Measurements from ENCODE around the gene SLCO4C1. TPM values are rescaled to one million over a fixed set of nuclear protein-coding genes. Genes with fewer than 3 reads are reported as not detected.

Gene SLCO4C1
- polyA plus RNA-seq, 1 experiment = not detected

DNA sequence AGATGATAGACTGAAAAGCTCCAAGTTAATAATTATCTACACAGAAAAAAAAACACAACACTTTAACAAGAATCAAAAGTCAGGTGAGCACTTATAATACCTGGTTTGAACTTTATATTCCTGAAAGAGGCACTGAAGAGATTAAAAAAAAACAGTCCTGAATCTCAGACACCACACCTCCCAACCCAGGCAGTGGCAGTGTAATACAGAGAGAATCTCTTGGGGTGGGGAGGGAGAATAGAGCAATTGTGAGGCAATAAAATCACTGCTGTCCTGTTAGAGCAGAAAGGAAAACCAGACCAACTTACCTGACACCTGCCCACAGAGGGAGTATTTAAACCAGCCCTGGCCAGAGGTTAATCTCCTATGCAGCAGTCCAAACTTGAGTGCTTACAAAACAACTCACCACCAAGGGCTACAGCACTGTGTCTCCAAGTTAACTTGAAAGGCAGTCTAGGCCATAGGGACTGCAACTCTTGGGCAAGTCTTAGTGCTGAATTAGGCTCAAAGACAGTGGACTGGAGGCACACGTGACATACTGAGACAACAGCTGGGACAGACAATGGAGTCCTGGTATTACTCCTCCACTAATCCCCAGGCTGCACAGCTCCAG lies 54.2 kb downstream of the SLCO4C1 start:
- TF ChIP-seq, protein P1, sequence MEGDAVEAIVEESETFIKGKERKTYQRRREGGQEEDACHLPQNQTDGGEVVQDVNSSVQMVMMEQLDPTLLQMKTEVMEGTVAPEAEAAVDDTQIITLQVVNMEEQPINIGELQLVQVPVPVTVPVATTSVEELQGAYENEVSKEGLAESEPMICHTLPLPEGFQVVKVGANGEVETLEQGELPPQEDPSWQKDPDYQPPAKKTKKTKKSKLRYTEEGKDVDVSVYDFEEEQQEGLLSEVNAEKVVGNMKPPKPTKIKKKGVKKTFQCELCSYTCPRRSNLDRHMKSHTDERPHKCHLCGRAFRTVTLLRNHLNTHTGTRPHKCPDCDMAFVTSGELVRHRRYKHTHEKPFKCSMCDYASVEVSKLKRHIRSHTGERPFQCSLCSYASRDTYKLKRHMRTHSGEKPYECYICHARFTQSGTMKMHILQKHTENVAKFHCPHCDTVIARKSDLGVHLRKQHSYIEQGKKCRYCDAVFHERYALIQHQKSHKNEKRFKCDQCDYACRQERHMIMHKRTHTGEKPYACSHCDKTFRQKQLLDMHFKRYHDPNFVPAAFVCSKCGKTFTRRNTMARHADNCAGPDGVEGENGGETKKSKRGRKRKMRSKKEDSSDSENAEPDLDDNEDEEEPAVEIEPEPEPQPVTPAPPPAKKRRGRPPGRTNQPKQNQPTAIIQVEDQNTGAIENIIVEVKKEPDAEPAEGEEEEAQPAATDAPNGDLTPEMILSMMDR (IDR thresholded peaks at IDR 0.05; ENCODE audit: insufficient read depth, low read depth, low read length) = no peak
- Histone ChIP-seq H3K4me3 (ENCODE audit: low read depth, low read length) (no peak overlapping the region), H3K36me3 (ENCODE audit: control insufficient read depth, insufficient read depth, low read length) (no peaks in the 10 kb centered on the region), H3K27me3 (ENCODE audit: control insufficient read depth, insufficient read depth, low read length) (no peaks in the 10 kb centered on the region)
- no peak for DNase-seq (ENCODE audit: low read depth)
- CTCF ChIA-PET = no interaction called here
- POLR2A ChIA-PET = no interaction called here

DNA sequence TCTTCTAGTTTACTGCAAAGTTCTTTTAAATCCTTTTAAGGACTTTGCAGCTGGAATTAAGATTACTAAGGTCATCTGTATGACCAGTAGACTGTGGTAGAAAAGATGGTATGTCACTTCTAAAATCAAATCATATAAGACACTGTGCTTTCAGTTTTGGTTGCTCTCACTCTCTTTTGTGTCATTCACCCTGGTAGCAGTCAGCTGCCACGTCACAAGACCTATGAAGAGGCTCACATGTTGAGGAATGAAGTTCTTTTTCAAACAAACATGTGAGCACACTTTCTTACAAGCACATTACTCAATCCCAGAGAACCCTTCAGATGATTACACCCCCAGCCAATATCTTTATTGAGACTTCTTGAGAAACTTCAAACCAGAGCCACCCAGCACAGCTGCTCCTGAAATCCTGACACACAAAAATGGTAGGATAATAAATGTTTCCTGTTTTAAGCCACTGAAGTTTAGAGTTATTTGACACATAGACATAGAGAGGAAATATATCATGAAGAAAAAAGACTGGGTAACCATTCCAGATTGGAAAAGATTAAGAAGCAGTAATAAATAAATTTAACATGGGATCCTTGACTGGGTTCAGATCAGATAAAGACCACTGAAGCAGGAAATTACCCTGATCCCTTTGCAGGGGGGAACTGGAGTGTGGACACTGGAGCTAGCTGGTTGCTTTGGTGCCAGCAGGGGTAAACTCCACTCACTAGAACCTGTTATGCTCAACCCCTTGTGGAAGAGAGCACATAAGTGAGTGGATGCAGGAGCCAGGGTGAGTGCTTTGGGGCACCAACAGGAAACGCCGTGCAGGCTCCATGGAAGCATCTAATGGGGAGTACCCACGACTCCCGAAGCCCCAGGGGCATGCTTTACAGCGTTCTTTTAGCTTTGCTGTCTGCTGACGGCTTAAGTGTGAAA lies 64.1 kb downstream of the SLCO4C1 start:
- TF ChIP-seq, protein P1 (IDR thresholded peaks at IDR 0.05; ENCODE audit: insufficient read depth, low read depth, low read length) = no peak
- DNase-seq (ENCODE audit: low read depth) = no peak
- CTCF ChIA-PET = no interaction called here
- POLR2A ChIA-PET = no interaction called here
- H3K4me3 ChIP-seq (ENCODE audit: low read depth, low read length) = no peak overlapping the region
- no peaks in the 10 kb centered on the region for H3K27me3 ChIP-seq (ENCODE audit: control insufficient read depth, insufficient read depth, low read length)
- no peaks in the 10 kb centered on the region for H3K36me3 ChIP-seq (ENCODE audit: control insufficient read depth, insufficient read depth, low read length)

DNA sequence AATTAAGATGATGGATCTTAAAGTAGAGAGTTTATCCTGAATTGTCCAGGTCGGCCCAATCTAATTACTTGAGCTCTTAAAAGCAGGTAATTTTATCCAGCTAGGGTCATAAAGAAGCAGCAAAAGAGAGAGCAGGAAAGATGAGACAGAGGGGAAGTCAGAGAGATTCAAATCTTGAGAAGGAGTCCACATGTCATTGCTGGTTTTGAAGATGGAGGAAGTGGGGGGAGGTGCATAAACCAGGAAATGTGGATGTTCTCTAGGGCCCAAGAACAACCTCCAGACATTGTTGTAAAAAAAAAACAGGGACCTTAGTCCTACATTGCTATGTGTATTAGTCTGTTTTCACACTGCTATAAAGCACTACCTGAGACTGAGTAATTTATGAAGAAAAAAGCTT lies 66.4 kb downstream of the SLCO4C1 start:
- ChIA-PET CTCF (no interaction called here), POLR2A (no interaction called here)
- TF ChIP-seq, protein P1 (IDR thresholded peaks at IDR 0.05; ENCODE audit: insufficient read depth, low read depth, low read length) = no peak
- DNase-seq (ENCODE audit: low read depth) = no peak
- H3K27me3 ChIP-seq (ENCODE audit: control insufficient read depth, insufficient read depth, low read length) = no peaks in the 10 kb centered on the region
- no peaks in the 10 kb centered on the region for H3K36me3 ChIP-seq (ENCODE audit: control insufficient read depth, insufficient read depth, low read length)
- H3K4me3 ChIP-seq (ENCODE audit: low read depth, low read length) = no peak overlapping the region

DNA sequence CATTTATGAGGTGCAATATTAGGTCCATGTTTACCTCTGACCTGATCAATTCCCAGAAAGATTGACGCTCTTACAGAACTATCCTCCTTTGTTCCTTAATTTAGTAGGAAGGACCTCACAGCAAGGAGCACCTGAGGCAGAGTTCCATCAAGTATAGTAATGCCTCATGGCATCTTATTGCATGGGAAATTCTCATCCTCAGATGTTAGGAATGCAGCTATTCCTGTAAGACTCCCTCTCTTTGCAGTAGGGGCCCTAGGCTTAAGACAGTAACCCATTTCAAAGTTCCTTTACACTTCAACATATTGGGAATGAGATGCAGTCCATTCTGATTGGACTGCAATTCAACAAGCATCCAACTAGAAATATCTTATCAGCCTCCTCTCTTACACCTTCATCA lies 69.8 kb downstream of the SLCO4C1 start:
- no peak for DNase-seq (ENCODE audit: low read depth)
- TF ChIP-seq, protein P1 (IDR thresholded peaks at IDR 0.05; ENCODE audit: insufficient read depth, low read depth, low read length) = no peak
- Histone ChIP-seq H3K4me3 (ENCODE audit: low read depth, low read length) (no peak overlapping the region), H3K36me3 (ENCODE audit: control insufficient read depth, insufficient read depth, low read length) (no peaks in the 10 kb centered on the region), H3K27me3 (ENCODE audit: control insufficient read depth, insufficient read depth, low read length) (no peaks in the 10 kb centered on the region)
- ChIA-PET CTCF (no interaction called here), POLR2A (no interaction called here)

DNA sequence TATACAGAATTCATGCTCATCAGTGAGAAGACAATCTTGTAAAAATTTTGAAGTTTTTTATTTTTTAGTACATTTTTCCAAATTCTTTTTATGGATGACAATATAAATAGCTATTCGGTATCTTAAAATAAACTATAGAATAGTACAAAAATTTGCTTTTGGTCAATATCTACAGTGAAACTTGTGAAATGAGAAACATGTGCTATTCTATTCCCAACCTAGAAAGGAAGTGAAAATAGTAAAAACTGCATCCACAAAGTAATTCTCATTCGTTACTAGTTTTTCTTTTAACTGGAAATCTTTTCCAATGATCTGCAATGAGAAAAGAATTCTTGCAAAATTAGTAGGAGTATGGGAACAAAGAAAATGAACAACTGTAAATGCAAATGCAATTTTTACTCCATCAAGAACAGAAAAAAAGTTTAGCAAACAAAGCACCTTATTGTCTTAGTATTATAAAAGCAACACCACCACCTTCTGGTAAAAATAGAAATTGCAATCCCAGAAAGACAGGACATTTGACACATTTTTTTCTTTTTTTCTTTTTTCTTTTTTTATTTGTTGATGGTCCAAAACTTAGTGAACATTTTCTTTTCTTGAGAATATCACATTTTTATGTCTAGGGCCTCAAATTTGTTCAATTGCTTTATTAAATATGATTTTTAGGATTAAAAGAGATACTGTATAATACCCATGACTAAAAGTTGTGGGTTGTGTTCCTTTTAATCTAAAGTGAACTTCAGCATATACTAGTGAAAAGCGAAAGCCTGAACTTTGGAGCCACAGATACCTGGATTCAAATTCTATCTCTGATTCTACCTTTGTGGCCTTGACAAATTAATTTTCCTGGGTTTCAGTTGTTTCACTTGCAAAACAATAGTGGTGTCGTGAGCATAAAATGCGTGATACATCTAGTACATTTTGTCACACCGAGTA lies 72.3 kb downstream of the SLCO4C1 start:
- ChIA-PET POLR2A (no interaction called here), CTCF (no interaction called here)
- Histone ChIP-seq H3K36me3 (ENCODE audit: control insufficient read depth, insufficient read depth, low read length) (no peaks in the 10 kb centered on the region), H3K27me3 (ENCODE audit: control insufficient read depth, insufficient read depth, low read length) (no peaks in the 10 kb centered on the region), H3K4me3 (ENCODE audit: low read depth, low read length) (no peak overlapping the region)
- no peak for DNase-seq (ENCODE audit: low read depth)
- TF ChIP-seq, protein P1 (IDR thresholded peaks at IDR 0.05; ENCODE audit: insufficient read depth, low read depth, low read length) = peak; percentile 39

All from BJ (cell line).